ENCODE data around the gene SCD. TPM values are rescaled to one million over a fixed set of nuclear protein-coding genes. Genes with fewer than 3 reads are reported as not detected.

Gene SCD
- total and polyA plus RNA-seq, 3 donors from 2014 or later: 121 to 196 (median 147) TPM

DNA sequence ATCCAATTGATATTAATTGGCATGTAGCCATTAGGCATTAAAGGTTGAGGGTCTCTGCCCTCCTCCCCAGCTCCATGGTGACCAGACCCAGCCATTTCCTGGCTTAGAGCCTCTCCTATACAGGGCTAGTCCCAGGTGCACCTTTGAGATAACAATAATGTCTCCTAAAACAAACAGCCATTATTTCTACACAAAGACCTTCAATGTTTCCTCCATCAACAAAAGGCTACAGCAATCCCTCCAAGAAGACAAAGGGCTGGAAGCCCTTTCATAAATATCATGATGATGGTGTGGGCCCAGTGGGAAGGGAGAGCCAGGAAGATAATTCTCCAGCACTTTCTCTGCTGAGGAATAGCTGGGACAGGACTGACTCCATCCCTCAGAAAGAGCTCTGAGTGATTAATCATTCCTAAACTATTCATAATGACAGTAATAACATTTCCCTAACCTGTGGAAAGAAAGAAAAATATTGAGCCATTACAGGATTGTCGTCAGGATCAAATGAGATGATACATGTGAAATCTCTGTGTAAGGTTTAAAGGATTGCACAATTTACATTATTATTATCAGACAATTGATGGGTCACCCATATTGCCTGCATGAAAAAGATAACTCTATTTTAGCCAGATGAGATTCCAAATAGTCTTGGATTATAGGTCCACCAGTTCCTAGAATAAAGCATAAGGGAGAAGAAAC lies 27.2 kb upstream of the SCD start:
- no peak for DNase-seq
- 59 to 67% methylated on average over 1 of the region's 1 CpG for WGBS, 2 donors
- Histone ChIP-seq H3K27ac (no peak overlapping the region), H3K27me3 (no peaks in the 10 kb centered on the region), H3K4me3 (no peak overlapping the region), H3K4me1 (no peaks in the 10 kb centered on the region), H3K9me3 (no peaks in the 10 kb centered on the region), H3K36me3 (ENCODE audit: low read depth, missing control alignments) (no peaks in the 10 kb centered on the region)
- intact Hi-C loops (cut with DNase I; ENCODE audit: low total_unique reads): no loop called here
- TF ChIP-seq, protein P1, sequence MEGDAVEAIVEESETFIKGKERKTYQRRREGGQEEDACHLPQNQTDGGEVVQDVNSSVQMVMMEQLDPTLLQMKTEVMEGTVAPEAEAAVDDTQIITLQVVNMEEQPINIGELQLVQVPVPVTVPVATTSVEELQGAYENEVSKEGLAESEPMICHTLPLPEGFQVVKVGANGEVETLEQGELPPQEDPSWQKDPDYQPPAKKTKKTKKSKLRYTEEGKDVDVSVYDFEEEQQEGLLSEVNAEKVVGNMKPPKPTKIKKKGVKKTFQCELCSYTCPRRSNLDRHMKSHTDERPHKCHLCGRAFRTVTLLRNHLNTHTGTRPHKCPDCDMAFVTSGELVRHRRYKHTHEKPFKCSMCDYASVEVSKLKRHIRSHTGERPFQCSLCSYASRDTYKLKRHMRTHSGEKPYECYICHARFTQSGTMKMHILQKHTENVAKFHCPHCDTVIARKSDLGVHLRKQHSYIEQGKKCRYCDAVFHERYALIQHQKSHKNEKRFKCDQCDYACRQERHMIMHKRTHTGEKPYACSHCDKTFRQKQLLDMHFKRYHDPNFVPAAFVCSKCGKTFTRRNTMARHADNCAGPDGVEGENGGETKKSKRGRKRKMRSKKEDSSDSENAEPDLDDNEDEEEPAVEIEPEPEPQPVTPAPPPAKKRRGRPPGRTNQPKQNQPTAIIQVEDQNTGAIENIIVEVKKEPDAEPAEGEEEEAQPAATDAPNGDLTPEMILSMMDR (IDR thresholded peaks at IDR 0.05): no peak
- no peak for TF ChIP-seq POLR2A (IDR thresholded peaks at IDR 0.05)

DNA sequence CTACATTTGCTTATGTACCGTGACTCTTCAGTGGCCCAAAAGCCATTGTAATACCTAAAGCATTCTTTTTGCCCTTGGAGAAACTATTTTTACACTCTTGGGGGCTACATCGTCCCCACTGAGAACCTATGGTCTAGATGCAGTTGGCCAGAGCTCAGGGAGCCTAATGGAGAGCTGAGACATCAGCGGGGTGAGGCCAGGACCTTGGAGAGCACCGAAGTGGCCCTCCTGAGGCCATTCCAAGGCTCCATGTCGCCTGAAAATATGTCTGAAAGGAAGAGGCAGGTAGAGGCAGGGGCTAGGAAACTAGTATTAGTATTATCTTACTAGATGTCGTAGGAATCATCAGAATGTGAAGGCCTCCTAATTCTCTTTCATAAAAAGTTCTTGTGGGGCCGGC lies 21.9 kb upstream of the SCD start:
- Histone ChIP-seq H3K4me3 (no peak overlapping the region), H3K9me3 (no peaks in the 10 kb centered on the region), H3K36me3 (ENCODE audit: low read depth, missing control alignments) (no peaks in the 10 kb centered on the region), H3K27me3 (no peaks in the 10 kb centered on the region), H3K4me1 (no peaks in the 10 kb centered on the region), H3K27ac (no peak overlapping the region)
- no peak for DNase-seq
- WGBS, 2 donors: 57 to 59% methylated on average over 7 of the region's 7 CpGs
- TF ChIP-seq POLR2A (IDR thresholded peaks at IDR 0.05): no peak
- TF ChIP-seq, protein P1 (IDR thresholded peaks at IDR 0.05): no peak
- intact Hi-C loops (cut with DNase I; ENCODE audit: low total_unique reads): no loop called here

DNA sequence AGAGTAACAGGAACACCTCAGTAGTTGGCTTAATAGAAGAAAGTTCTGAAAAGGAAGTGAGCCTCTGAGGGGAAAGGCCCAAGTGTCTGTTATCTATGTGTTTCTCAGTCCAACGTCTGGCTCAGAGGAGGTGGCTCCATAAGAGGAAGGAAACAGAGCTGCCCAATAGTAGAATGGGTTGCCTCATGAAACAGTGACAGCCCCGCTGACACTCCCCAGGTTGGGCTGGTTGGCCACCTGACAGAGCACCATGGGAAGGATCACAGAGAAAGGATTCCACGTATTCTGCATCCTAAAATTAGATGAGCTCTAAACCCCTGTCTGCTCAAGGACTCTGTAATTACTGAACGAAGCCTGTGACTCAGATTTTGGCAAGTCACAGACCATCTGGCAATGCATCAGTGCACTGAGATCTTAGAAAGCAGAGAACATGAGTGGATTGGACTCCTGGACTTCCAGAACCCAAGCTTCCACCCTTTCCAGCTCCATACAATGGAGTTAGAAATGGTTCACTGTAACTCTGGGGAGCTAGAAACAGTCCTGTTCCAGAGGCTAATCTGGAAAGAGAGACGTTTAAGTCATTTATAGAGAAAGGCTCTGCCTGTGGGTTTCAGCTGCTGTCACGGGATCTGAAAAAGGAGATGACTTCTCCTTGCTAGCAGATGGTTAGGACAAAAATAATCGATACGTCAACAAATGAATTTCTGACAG lies 19.9 kb upstream of the SCD start:
- WGBS, 2 donors: 60 to 69% methylated on average over 7 to 8 of the region's 8 CpGs
- intact Hi-C loops (cut with DNase I; ENCODE audit: low total_unique reads): no loop called here
- Histone ChIP-seq H3K27ac (no peak overlapping the region), H3K9me3 (no peaks in the 10 kb centered on the region), H3K4me1 (no peaks in the 10 kb centered on the region), H3K27me3 (no peaks in the 10 kb centered on the region), H3K36me3 (ENCODE audit: low read depth, missing control alignments) (no peaks in the 10 kb centered on the region), H3K4me3 (no peak overlapping the region)
- no peak for DNase-seq
- TF ChIP-seq, protein P1 (IDR thresholded peaks at IDR 0.05): no peak
- no peak for TF ChIP-seq POLR2A (IDR thresholded peaks at IDR 0.05)

DNA sequence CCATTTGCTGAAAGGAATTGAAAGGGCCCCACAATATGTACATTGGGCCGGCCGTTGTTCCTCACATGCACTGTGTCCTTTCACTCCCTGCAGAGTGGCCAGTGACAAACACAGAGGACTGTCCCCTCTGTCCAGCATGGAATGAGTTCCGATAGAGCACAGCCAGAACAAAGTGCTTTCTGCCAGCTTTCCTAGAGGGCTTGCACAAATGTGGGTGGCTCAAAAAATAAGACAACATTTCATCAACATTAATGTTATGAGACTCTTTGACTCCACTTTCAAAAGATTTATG lies 19.4 kb upstream of the SCD start:
- Histone ChIP-seq H3K9me3 (no peaks in the 10 kb centered on the region), H3K36me3 (ENCODE audit: low read depth, missing control alignments) (no peaks in the 10 kb centered on the region), H3K4me1 (no peaks in the 10 kb centered on the region), H3K27me3 (no peaks in the 10 kb centered on the region), H3K27ac (no peak overlapping the region), H3K4me3 (no peak overlapping the region)
- DNase-seq: no peak
- TF ChIP-seq, protein P1 (IDR thresholded peaks at IDR 0.05): no peak
- no peak for TF ChIP-seq POLR2A (IDR thresholded peaks at IDR 0.05)
- 72 to 91% methylated on average over 3 of the region's 3 CpGs for WGBS, 2 donors
- intact Hi-C loops (cut with DNase I; ENCODE audit: low total_unique reads): no loop called here

DNA sequence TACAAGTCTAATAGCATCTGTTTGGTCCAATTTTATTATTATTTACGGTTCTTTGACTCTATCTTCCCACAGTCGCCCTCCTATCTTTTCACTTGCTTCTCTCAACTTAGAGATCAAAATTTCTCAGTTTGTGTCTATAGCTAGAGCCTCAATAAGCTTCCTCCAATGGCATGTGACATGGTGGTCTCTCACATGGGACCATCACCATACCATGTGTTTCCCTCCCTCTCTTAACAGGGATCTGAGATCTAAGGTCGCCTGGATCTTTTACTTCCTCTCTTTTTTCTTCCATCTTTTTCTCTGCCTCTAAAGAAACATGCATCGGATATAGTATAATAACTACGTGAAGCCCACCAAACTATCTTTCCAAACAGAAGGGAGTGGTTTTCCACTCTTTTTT lies 18.8 kb upstream of the SCD start:
- intact Hi-C loops (cut with DNase I; ENCODE audit: low total_unique reads): no loop called here
- no peaks in the 10 kb centered on the region for H3K4me1 ChIP-seq

More for the DNA sequence above, 18.8 kb upstream of the SCD start:
- H3K9me3 ChIP-seq: no peaks in the 10 kb centered on the region
- H3K27ac ChIP-seq: no peak overlapping the region
- H3K27me3 ChIP-seq: no peaks in the 10 kb centered on the region
- DNase-seq: no peak
- 61 to 72% methylated on average over 5 of the region's 5 CpGs for WGBS, 2 donors
- H3K4me3 ChIP-seq: no peak overlapping the region
- no peak for TF ChIP-seq POLR2A (IDR thresholded peaks at IDR 0.05)
- TF ChIP-seq, protein P1 (IDR thresholded peaks at IDR 0.05): no peak
- H3K36me3 ChIP-seq (ENCODE audit: low read depth, missing control alignments): no peaks in the 10 kb centered on the region

All from testis (tissue), 3 donors.